ENCODE results near the gene CYB5R3. TPM values are rescaled to one million over a fixed set of nuclear protein-coding genes. Genes with fewer than 3 reads are reported as not detected.

CYB5R3 gene
- polyA plus RNA-seq, 2 of the 4 experiments (the other 2 are of a cell fraction), result 30.8 to 51.8 TPM

- POLR2A ChIA-PET, result no interaction called here
- no peaks in the 10 kb centered on the region for H3K9me3 ChIP-seq
- no peak overlapping the region for H3K4me2 ChIP-seq
- WGBS (ENCODE audit: missing lambda C conversion rate), result 95% methylated on average over 5 of the region's 5 CpGs
- no peak overlapping the region for H3K27ac ChIP-seq
- ATAC-seq (no peak), FAIRE-seq (no peak), DNase-seq (ENCODE audit: low read depth in 1 of 2, low spot score in 1 of 2) (no peak)
- peaks cover 33% of the 10 kb centered on the region for H3K4me1 ChIP-seq
- TF ChIP-seq RNF2 (IDR thresholded peaks at IDR 0.05; ENCODE audit: borderline replicate concordance, low read depth), result no peak
- no peak for TF ChIP-seq CBX2 (IDR thresholded peaks at IDR 0.05; ENCODE audit: borderline replicate concordance, low read depth)
- TF ChIP-seq CHD2 (IDR thresholded peaks at IDR 0.05; ENCODE audit: low read length, partially characterized antibody), result no peak
- no peak for TF ChIP-seq GATA3 (IDR thresholded peaks at IDR 0.05; ENCODE audit: borderline replicate concordance)
- TF ChIP-seq RARB (CRISPR knock-in tag; IDR thresholded peaks at IDR 0.05), result no peak
- TF ChIP-seq, protein P1, sequence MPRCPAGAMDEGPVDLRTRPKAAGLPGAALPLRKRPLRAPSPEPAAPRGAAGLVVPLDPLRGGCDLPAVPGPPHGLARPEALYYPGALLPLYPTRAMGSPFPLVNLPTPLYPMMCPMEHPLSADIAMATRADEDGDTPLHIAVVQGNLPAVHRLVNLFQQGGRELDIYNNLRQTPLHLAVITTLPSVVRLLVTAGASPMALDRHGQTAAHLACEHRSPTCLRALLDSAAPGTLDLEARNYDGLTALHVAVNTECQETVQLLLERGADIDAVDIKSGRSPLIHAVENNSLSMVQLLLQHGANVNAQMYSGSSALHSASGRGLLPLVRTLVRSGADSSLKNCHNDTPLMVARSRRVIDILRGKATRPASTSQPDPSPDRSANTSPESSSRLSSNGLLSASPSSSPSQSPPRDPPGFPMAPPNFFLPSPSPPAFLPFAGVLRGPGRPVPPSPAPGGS (IDR thresholded peaks at IDR 0.05), result no peak
- TF ChIP-seq, protein P2, sequence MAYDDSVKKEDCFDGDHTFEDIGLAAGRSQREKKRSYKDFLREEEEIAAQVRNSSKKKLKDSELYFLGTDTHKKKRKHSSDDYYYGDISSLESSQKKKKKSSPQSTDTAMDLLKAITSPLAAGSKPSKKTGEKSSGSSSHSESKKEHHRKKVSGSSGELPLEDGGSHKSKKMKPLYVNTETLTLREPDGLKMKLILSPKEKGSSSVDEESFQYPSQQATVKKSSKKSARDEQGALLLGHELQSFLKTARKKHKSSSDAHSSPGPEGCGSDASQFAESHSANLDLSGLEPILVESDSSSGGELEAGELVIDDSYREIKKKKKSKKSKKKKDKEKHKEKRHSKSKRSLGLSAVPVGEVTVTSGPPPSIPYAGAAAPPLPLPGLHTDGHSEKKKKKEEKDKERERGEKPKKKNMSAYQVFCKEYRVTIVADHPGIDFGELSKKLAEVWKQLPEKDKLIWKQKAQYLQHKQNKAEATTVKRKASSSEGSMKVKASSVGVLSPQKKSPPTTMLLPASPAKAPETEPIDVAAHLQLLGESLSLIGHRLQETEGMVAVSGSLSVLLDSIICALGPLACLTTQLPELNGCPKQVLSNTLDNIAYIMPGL (CRISPR knock-in tag; IDR thresholded peaks at IDR 0.05; ENCODE audit: borderline replicate concordance), result no peak
- no peak for TF ChIP-seq ZFP36 (IDR thresholded peaks at IDR 0.05; ENCODE audit: borderline replicate concordance, partially characterized antibody)
- no peak for TF ChIP-seq E2F6 (IDR thresholded peaks at IDR 0.05; ENCODE audit: borderline replicate concordance, low read depth)
- no peak for TF ChIP-seq HOXB5 (CRISPR knock-in tag; IDR thresholded peaks at IDR 0.05)
- TF ChIP-seq ZC3H11A (IDR thresholded peaks at IDR 0.05), result no peak
- no peak for TF ChIP-seq ZSCAN20 (CRISPR knock-in tag; IDR thresholded peaks at IDR 0.05)
- TF ChIP-seq CTCF (IDR thresholded peaks at IDR 0.05), result no peak
- TF ChIP-seq EP300 (IDR thresholded peaks at IDR 0.05), result no peak
- no peak for TF ChIP-seq CBX8 (IDR thresholded peaks at IDR 0.05)
- TF ChIP-seq CEBPB (IDR thresholded peaks at IDR 0.05), result no peak
- no peak for TF ChIP-seq ESRRA (IDR thresholded peaks at IDR 0.05; ENCODE audit: borderline replicate concordance, low read length)
- no peak for TF ChIP-seq ELK1 (IDR thresholded peaks at IDR 0.05; ENCODE audit: low read depth, low read length)
- TF ChIP-seq NPAS2 (CRISPR knock-in tag; IDR thresholded peaks at IDR 0.05; ENCODE audit: borderline replicate concordance), result no peak
- TF ChIP-seq, protein P3, sequence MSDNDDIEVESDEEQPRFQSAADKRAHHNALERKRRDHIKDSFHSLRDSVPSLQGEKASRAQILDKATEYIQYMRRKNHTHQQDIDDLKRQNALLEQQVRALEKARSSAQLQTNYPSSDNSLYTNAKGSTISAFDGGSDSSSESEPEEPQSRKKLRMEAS (IDR thresholded peaks at IDR 0.05), result no peak
- CTCF ChIA-PET, result no interaction called here
- no peak overlapping the region for H3K4me3 ChIP-seq
These were observed 39.0 kb downstream of the CYB5R3 start for GRCh38 chr22:42610186-42610585.
